ENCODE data around the gene AKR1C1. TPM values are rescaled to one million over a fixed set of nuclear protein-coding genes. Genes with fewer than 3 reads are reported as not detected.
"Not testable (repeated sequence)": the region's sequence is repeated elsewhere in the genome, so short reads cannot be mapped to it uniquely, and the experiment has no call there.

AKR1C1 gene
- total and polyA plus RNA-seq, 4 experiments from 2014 or later: 0.08 to 1.9 (median 1.4) TPM

DNA sequence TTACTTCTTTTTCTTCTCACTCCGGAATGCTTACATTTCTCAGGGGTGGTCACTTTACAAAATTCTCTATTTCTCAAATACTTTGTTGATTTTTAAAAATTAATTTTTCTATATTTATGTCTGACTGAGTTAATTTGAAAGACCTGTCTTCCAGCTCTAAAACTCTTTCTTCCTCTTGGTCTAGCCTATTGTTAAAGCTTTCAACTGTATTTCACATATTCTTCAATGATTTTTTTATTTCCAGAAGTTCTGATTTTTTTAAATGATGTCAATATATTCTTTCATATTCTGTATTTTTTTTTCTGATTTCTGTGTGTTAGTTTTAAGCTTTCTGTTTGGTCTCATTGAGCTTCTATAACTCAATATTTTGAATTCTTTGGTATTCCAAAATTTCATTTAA is 67.8 kb downstream of the AKR1C1 start:
- no peaks in the 10 kb centered on the region for H3K4me1 Mint-ChIP-seq
- no peak overlapping the region for H3K27ac Mint-ChIP-seq
- CTCF ChIA-PET (ENCODE audit: partially characterized antibody): no interaction called here
- peaks cover 8 to 11% of the 10 kb centered on the region in 2 donors for H3K27me3 Mint-ChIP-seq
- DNase-seq: no peak
- Histone ChIP-seq H3K9me3 (ENCODE audit: control insufficient read depth in 1 of 2, low read length in 2 of 2) (peaks cover 0 to 10% of the 10 kb centered on the region in 2 donors), H3K27me3 (ENCODE audit: insufficient read depth, low read length) (no peaks in the 10 kb centered on the region), H3K27ac (ENCODE audit: low read depth, low read length) (no peak overlapping the region), H3K4me1 (ENCODE audit: insufficient read depth, low read length) (no peaks in the 10 kb centered on the region), H3K4me3 (ENCODE audit: low read length in 2 of 2) (no peak overlapping the region), H3K36me3 (ENCODE audit: insufficient read depth, low read length) (no peaks in the 10 kb centered on the region)
- peaks cover 1 to 6% of the 10 kb centered on the region in 2 donors for H3K36me3 Mint-ChIP-seq
- H3K4me3 Mint-ChIP-seq: no peak overlapping the region
- intact Hi-C loops (cut with micrococcal nuclease): no loop called here
- peaks cover 9 to 66% (median 46%) of the 10 kb centered on the region in 8 donors for H3K9me3 Mint-ChIP-seq
- POLR2A ChIA-PET (ENCODE audit: partially characterized antibody): no interaction called here

DNA sequence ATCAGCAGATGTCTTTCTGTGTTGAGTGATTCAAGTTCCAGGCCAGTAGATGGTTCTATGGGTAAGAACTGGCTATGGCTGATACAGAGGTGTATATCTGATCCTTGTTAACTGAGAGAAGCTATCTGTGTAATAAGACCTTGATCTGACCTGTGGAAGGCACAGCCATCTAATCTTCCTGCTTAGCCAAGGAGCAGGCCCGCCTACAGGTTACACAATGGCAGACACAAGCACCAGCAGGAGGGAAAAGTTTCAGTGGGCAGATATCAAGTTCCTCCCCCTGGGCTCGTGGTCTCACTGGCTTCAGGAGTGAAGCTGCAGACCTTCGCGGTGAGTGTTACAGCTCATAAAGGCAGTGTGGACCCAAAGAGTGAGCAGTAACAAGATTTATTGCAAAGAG is 68.4 kb downstream of the AKR1C1 start:
- H3K4me3 Mint-ChIP-seq; H3K4me1 ChIP-seq (ENCODE audit: insufficient read depth, low read length); H3K4me3 ChIP-seq (ENCODE audit: low read length in 2 of 2); intact Hi-C loops (cut with micrococcal nuclease); H3K27me3 ChIP-seq (ENCODE audit: insufficient read depth, low read length); H3K36me3 ChIP-seq (ENCODE audit: insufficient read depth, low read length); CTCF ChIA-PET (ENCODE audit: partially characterized antibody); POLR2A ChIA-PET (ENCODE audit: partially characterized antibody); DNase-seq; H3K27me3 Mint-ChIP-seq; H3K36me3 Mint-ChIP-seq; H3K4me1 Mint-ChIP-seq; H3K27ac Mint-ChIP-seq; H3K27ac ChIP-seq (ENCODE audit: low read depth, low read length): not testable (repeated sequence)
- H3K9me3 Mint-ChIP-seq: peaks cover 9 to 68% (median 47%) of the 10 kb centered on the region in 8 donors
- peaks cover 0 to 10% of the 10 kb centered on the region in 2 donors for H3K9me3 ChIP-seq (ENCODE audit: control insufficient read depth in 1 of 2, low read length in 2 of 2)

DNA sequence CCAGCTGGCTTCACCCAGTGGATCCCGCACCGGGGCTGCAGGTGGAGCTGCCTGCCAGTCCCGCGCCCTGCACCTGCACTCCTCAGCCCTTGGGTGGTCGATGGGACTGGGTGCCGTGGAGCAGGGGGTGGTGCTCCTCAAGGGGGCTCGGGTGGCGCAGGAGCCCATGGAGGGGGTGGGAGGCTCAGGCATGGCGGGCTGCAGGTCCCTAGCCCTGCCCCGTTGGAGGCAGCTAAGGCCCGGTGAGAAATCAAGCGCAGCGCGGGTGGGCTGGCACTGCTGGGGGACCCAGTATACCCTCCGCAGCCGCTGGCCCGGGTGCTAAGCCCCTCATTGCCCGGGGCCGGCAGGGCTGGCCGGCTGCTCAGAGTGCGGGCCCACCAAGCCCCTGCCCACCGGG is 69.2 kb downstream of the AKR1C1 start:
- H3K4me3 Mint-ChIP-seq; H3K36me3 ChIP-seq (ENCODE audit: insufficient read depth, low read length); H3K36me3 Mint-ChIP-seq; H3K27me3 ChIP-seq (ENCODE audit: insufficient read depth, low read length); CTCF ChIA-PET (ENCODE audit: partially characterized antibody); POLR2A ChIA-PET (ENCODE audit: partially characterized antibody); H3K27me3 Mint-ChIP-seq; H3K27ac ChIP-seq (ENCODE audit: low read depth, low read length); DNase-seq; H3K4me3 ChIP-seq (ENCODE audit: low read length in 2 of 2); intact Hi-C loops (cut with micrococcal nuclease); H3K4me1 ChIP-seq (ENCODE audit: insufficient read depth, low read length); H3K4me1 Mint-ChIP-seq; H3K27ac Mint-ChIP-seq: not testable (repeated sequence)
- H3K9me3 Mint-ChIP-seq: peaks cover 9 to 65% (median 47%) of the 10 kb centered on the region in 8 donors
- H3K9me3 ChIP-seq (ENCODE audit: control insufficient read depth in 1 of 2, low read length in 2 of 2): peaks cover 0 to 10% of the 10 kb centered on the region in 2 donors

Other genes with a start within 250 kb of the AKR1C1 start
- gene AKR1E2, start 137.2 kb upstream of the AKR1C1 start, total RNA-seq: 1 to 10 TPM; 9.2 to 9.8 TPM
- 1 to 10 TPM; 1.5 to 2.3 TPM for gene AKR1E2, start 137.2 kb upstream of the AKR1C1 start, polyA plus RNA-seq
- gene AKR1C2, start 40.4 kb downstream of the AKR1C1 start, total RNA-seq: not detected
- not detected for gene AKR1C2, start 40.4 kb downstream of the AKR1C1 start, polyA plus RNA-seq
- 1 to 10 TPM; 3.4 to 4.0 TPM for gene AKR1C3, start 131.0 kb downstream of the AKR1C1 start, total RNA-seq
- 10 to 100 TPM in 1 of 2 donors, 1 to 10 TPM in 1; 6.3 to 19.4 TPM for gene AKR1C3, start 131.0 kb downstream of the AKR1C1 start, polyA plus RNA-seq
- gene AKR1C8, start 221.7 kb downstream of the AKR1C1 start, total RNA-seq: 1 to 10 TPM; 8.5 to 9.2 TPM
- not detected for gene AKR1C8, start 221.7 kb downstream of the AKR1C1 start, polyA plus RNA-seq
- not detected for gene AKR1C4, start 233.4 kb downstream of the AKR1C1 start, total RNA-seq
- not detected for gene AKR1C4, start 233.4 kb downstream of the AKR1C1 start, polyA plus RNA-seq